Stimulated activated CD8-positive, alpha-beta memory T cell treated with anti-CD3 and anti-CD28 coated beads, Interleukin-4, amount 100 ng/mL, for 48 hours (primary cell): ENCODE data around the gene PADI4.
"Not testable (repeated sequence)": the region's sequence is repeated elsewhere in the genome, so short reads cannot be mapped to it uniquely, and the experiment has no call there.

Source experiments
- DNase-seq: peaks from one replicate; pipeline ENCODE4 v3.0.0-alpha.2; 2020

Gene PADI4

GRCh38 chr1:17397910-17398695, 90.1 kb downstream of the PADI4 start:
- DNase-seq = no peak

GRCh38 chr1:17400725-17401341, 92.8 kb downstream of the PADI4 start:
- no peak for DNase-seq

- no peak for DNase-seq
Observed at GRCh38 chr1:17401841-17402240, 93.8 kb downstream of the PADI4 start.

- no peak for DNase-seq
Observed at GRCh38 chr1:17403081-17403480, 95.1 kb downstream of the PADI4 start.

- no peak for DNase-seq
Observed at GRCh38 chr1:17404034-17404684, 96.2 kb downstream of the PADI4 start.

GRCh38 chr1:17404820-17405219, 96.8 kb downstream of the PADI4 start:
- no peak for DNase-seq

- peak; percentile 64 for DNase-seq
Observed at GRCh38 chr1:17405898-17406759, 98.1 kb downstream of the PADI4 start.

GRCh38 chr1:17406760-17407475, 98.9 kb downstream of the PADI4 start:
- not testable (repeated sequence) for DNase-seq

- DNase-seq = not testable (repeated sequence)
Observed at GRCh38 chr1:17407786-17408514, 100.0 kb downstream of the PADI4 start.

- no peak for DNase-seq
Observed at GRCh38 chr1:17409391-17409811, 101.4 kb downstream of the PADI4 start.

- no peak for DNase-seq
Observed at GRCh38 chr1:17412093-17412870, 104.3 kb downstream of the PADI4 start.
